Astrocyte of the spinal cord (primary cell): ENCODE results near the gene ZSCAN26.
"Not testable (repeated sequence)": the region's sequence is repeated elsewhere in the genome, so short reads cannot be mapped to it uniquely, and the experiment has no call there.

ENCODE experiments used
- DNase-seq: peaks from one replicate; pipeline ENCODE4 v3.0.0; 2011; ENCODE audit warnings: low read depth, low spot score
- H3K4me3 ChIP-seq: 2 replicates; pipeline ENCODE4 v1.5.1; 2011; ENCODE audit warnings: low read depth, mild to moderate bottlenecking, low read length, moderate library complexity
- in situ Hi-C: cut with HindIII; loops from 2 replicates; pipeline ENCODE4 v1.10.0; 2017; ENCODE audit warnings: low sequenced_read_pairs
- TF ChIP-seq, protein P1 (sequence below): IDR thresholded peaks from 2 replicates; pipeline ENCODE4 v1.5.1; 2012; ENCODE audit warnings: low read depth, mild to moderate bottlenecking, low read length, inconsistent platforms

The ZSCAN26 gene

DNA sequence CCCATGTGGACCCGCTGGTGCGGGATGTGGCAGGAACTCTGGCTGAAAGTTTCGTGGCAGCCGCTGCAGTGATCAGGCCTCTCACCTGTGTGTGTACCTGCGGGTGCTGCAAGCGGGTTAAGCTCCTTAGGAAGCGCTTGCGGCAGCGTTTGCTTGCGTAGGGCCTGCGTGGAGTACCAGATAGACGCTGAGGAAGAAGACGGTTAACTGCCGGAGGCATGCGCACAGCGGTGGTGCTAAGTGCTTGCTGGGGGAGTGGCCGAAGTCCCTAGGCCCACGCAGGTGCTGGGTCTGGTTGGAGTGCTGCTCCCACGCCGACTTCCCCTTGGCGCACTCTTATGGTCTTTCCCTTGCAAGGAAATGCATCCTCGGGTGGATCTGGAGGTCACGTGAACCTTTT is 46.0 kb downstream of the ZSCAN26 start:
- in situ Hi-C loops, result no loop called here
- no peak for DNase-seq
- TF ChIP-seq, protein P1, sequence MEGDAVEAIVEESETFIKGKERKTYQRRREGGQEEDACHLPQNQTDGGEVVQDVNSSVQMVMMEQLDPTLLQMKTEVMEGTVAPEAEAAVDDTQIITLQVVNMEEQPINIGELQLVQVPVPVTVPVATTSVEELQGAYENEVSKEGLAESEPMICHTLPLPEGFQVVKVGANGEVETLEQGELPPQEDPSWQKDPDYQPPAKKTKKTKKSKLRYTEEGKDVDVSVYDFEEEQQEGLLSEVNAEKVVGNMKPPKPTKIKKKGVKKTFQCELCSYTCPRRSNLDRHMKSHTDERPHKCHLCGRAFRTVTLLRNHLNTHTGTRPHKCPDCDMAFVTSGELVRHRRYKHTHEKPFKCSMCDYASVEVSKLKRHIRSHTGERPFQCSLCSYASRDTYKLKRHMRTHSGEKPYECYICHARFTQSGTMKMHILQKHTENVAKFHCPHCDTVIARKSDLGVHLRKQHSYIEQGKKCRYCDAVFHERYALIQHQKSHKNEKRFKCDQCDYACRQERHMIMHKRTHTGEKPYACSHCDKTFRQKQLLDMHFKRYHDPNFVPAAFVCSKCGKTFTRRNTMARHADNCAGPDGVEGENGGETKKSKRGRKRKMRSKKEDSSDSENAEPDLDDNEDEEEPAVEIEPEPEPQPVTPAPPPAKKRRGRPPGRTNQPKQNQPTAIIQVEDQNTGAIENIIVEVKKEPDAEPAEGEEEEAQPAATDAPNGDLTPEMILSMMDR, result no peak

DNA sequence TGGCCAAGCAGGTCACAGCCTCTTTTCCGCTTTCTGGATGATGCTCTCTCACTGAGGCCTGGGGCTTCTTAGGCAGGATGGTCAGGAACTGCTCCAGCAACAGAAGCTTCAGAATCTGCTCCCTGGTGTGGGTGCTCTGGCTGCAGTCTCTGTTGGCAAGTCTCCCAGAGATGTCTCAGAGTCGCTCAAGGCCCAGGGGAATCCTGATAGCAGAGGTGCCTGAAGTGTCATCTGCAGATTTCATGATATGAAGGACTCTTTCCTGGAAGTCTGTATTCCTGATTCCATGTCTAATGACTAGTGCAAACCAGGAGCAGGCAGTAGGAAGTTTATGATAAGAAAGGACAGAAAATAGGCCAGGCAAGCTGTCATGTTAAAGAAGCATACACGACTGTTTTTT is 48.7 kb downstream of the ZSCAN26 start:
- DNase-seq, result no peak
- in situ Hi-C loops, result no loop called here
- H3K4me3 ChIP-seq, result no peak overlapping the region
- TF ChIP-seq, protein P1, result no peak

More for the DNA sequence above, 46.0 kb downstream of the ZSCAN26 start:
- H3K4me3 ChIP-seq, result no peak overlapping the region

DNA sequence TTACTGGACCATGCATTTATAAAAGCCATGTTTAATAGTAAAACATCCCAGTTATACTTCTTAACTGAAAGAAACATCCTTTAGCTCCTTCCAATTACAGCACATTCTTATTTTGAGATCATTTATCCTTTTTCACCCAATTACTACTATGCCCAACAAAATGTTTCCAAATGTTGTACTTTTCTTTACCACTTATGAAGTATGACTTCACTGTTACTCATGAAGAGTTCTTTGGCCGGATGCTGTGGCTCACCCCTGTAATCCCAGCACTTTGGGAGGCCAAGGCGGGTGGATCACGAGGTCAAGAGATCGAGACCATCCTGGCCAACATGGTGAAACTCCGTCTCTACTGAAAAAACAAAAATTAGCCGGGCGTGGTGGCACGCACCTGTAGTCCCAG is 50.9 kb downstream of the ZSCAN26 start:
- in situ Hi-C loops, H3K4me3 ChIP-seq, DNase-seq: not testable (repeated sequence)

DNA sequence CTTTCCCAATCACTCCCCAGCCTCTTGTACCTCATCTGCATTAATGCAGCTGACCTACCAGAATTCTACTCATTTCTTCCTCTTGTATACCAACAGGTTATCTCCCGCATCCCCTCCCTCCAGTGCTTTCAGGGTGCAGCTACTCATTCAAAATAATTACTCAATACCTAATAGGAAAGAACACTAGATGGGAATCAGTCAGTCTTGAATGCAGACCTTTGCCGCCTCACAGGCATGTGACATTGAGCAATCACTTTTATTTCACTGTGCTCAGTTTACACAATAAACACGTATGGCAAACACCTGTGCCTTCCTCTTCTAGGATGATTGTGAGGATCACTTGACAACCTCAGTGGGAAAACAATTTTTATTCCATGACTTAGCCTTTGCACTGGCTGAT is 55.7 kb downstream of the ZSCAN26 start:
- in situ Hi-C loops, result no loop called here
- no peak overlapping the region for H3K4me3 ChIP-seq
- TF ChIP-seq, protein P1, result no peak
- no peak for DNase-seq

DNA sequence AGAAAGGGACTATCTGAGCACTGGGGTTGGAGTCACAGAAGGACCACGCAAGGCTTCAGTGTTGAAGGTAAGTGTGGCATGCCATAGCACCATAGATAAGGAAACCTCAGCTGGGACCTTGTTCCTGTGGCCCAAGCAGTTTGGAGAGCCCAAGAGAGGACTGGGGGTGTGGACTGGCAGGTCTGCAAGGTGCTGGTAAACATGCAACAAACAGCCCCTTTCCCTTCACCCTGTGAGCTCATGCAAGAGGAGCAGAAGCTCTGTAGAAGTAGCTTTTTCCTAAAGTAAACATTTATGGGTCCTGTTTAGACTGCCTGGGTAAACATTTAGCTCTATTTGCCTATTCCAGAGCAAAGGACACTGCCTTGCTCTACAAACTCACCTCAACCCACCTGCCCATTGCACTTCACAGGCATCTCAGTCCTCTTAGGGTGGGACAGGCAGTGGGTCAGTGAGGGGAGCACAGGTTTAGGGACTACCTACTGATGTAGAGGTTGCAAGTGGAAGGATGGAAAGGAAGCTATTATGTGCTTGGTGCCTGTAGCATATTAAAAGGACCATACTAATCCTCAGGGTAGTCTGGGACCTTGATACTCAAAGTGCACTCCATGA is 57.0 kb downstream of the ZSCAN26 start:
- TF ChIP-seq, protein P1, result no peak
- H3K4me3 ChIP-seq, result no peak overlapping the region
- no peak for DNase-seq
- in situ Hi-C loops, result no loop called here

DNA sequence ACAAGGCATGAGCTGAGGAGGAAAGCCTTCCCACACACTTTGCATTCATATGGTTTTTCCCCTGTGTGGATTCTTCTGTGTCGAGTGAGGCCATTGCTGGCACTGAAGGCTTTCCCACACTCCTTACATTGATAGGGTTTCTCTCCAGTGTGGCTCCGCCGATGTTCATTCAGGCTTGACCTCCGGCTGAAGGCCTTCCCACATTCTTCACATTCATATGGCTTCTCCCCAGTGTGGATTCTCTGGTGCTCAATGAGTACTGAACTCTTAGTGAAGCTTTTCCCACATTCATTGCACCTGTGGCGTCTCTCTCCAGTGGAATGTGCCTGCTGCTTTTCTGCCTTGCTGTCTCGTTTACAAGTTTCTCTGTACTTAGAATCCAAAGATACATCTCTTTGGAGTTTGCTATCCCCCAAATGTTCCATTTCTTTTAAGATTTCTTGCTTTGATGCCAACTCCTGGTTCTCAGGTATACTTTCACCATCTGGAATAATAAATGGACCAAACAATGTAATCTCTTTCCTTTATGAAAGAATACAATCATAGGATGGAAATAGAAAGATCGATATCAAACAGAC is 59.5 kb downstream of the ZSCAN26 start:
- TF ChIP-seq, protein P1, result no peak
- no peak overlapping the region for H3K4me3 ChIP-seq
- in situ Hi-C loops, result no loop called here
- no peak for DNase-seq
